ENCODE measurements around the gene OR13C5. TPM values are rescaled to one million over a fixed set of nuclear protein-coding genes. Genes with fewer than 3 reads are reported as not detected.
"Not testable (repeated sequence)": the region's sequence is repeated elsewhere in the genome, so short reads cannot be mapped to it uniquely, and the experiment has no call there.

Gene OR13C5, protein sequence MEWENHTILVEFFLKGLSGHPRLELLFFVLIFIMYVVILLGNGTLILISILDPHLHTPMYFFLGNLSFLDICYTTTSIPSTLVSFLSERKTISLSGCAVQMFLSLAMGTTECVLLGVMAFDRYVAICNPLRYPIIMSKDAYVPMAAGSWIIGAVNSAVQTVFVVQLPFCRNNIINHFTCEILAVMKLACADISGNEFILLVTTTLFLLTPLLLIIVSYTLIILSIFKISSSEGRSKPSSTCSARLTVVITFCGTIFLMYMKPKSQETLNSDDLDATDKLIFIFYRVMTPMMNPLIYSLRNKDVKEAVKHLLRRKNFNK
- not detected for total RNA-seq

DNA sequence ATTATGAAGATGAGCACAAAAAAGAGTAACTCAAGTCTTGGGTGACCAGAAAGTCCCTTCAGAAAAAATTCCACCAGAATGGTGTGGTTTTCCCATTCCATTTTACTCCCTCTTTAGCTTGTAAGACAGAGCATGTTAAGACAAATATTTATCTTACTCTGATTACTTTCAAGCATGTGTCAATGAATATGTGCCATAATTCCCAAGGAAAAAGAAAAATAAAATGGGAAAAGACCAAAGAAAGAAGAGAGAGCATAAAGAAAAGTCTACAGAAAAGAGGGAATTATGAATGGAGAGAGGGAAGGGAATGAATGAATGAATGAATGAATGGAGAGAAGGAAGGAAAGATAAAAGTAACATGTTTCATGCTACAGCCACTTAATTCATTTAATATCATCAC, at the start of gene OR13C5:
TSS of gene OR13C5 (minus strand) at position 101 of the 400 bp plus-strand sequence. CDS start at position 101, 0 bp downstream.
- DNase-seq = not testable (repeated sequence)

DNA sequence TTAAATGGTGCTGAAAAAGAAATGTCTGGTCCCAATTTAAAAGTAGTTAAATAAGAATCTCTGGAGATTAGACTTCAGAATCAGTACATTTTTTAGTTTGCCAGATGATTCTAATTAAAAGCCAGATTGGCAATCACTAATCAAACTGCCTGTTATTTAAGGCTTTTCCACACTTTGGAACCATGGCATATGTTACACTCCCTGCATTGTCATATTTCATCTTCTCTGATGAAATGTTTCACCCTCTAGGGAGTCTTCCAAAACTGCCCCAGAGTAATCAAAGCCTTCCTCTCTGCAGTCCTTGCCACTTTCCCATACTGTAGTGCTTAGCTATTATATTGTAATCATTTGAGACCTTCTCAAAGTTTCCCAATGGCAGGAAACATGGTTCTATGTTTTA, 36.2 kb upstream of the OR13C5 start:
- no peak for DNase-seq

DNA sequence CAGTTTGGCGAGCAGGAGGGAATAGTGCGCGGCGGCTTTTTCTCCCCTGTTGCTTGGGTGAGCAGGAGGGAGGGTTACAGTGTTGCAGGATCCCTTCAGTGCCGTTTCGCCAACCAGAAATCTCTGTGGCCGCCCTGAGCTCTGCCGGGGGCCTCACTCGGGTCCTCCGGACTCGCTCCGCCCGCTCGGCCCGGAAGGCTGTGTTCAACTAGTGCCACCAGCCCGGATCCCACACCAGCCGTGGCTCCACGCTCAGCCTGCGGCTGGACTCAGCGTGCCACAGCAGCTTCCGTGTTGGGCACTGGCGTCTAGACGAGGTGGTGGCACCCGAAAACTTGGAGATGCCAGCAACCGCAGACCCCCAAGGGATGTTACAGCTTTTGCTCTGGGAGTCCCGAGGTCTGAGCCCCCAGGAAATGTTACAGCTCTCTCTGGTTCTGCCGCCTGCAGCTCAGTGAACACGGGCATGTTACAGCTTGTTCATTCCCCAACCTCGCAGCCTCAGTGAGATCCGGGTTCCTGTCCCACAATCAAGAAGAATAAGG, 34.8 kb upstream of the OR13C5 start:
- no peak for DNase-seq

DNA sequence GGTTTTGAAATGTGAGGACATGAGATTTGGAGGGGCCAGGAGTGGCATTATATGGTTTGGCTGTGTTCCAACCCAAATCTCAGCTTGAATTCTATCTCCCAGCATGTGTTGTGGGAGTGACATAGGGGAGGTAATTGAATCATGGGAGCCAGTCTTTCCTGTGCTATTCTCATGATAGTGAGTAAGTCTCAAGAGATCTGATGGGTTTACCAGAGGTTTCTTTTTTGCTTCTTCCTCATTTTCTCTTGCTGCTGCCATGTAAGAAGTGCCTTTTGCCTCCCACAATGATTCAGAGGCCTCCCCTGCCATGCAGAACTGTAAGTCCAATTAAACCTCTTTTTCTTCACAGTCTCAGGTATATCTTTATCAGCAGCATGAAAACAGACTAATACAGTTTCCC, 26.8 kb upstream of the OR13C5 start:
- DNase-seq = not testable (repeated sequence)

DNA sequence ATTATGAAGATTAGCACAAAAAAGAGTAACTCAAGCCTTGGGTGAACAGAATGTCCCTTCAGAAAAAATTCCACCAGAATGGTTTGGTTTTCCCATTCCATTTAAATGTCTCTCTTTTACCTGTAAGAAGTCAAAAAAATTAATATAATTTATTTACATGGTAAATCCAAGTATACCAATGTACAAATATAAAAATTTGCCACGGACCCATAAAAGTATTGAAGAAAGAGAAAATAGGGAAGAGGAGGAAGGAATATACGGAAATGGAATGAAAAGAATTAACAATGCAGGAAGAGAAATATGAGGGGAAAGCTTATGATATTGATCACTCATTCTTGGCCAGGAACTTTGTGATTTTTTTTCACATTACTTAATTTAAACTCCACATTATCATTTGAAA, 18.9 kb upstream of the OR13C5 start, which contains the start of gene OR13C9:
TSS of gene OR13C9 (minus strand) at position 101 of the 400 bp plus-strand sequence. CDS start at position 101, 0 bp downstream.
- DNase-seq = no peak

DNA sequence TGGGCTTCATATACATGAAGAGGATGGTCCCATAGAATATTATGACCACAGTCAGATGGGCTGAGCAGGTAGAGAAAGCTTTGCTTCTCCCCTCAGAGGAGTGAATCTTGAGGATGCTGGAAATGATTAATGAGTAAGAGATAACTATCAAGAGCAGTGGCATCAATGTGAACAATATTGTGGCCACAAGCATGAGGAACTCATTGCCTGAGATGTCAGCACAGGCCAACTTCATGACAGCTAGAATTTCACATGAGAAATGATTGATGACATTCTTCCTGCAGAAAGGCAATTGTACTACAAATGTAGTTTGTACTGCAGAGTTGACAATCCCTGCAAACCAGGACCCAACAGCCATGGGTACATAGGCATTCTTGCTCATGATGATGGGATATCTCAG, 18.2 kb upstream of the OR13C5 start:
- no peak for DNase-seq

DNA sequence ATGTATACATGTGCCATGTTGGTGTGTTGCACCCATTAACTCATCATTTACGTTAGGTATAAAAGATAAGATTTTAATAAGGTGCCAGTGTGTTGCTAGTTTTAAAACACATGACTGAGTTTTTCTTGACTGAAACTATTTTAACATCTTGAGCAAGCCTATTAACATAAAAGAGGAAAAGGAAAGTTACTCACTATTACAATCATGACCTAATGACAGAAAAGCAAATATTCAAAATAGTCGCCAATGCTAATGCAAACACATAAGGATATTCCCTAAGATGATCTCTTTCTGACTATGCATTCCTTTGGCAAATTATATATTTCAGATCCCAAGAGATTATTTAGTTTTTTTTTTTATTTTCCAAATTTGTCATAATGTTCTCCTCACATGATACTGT, 12.0 kb upstream of the OR13C5 start:
- DNase-seq = no peak

DNA sequence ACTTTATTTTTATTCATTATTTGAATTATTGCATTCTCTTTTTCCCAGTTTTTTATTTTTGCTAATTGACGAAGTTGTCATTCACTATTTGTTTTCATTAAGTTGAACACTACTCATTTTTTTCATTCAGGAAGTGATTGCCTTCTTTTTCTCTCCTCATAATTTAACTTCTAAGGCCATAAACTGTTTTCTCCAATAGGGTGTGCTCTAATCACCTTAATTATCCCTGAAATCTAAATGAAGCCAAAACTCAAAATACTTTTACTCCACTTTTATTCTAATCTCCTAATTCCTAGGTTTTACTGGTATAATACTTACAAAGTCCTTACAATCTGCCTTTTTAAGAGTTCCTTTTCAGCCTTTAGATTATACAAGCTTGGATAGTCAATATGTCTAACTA, 9.1 kb upstream of the OR13C5 start:
- no peak for DNase-seq

DNA sequence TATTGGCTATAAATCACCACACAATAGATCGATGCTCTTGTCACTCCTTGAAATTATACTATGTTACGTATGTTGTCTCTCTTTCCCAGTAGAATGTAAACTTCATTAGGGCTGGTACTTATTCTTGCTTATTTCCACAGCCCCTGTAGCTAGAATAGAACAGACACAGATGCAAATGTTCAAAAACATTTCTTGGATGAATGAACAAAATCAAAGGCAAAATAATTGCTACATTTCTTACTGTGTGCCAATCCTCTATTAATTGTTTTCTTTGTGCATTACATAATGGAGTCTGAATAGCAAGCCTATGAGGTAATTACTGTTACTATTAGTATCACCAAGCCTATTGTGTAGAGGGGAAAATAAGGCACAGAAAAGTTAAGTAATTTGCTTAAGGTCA, 6.9 kb upstream of the OR13C5 start:
- no peak for DNase-seq

DNA sequence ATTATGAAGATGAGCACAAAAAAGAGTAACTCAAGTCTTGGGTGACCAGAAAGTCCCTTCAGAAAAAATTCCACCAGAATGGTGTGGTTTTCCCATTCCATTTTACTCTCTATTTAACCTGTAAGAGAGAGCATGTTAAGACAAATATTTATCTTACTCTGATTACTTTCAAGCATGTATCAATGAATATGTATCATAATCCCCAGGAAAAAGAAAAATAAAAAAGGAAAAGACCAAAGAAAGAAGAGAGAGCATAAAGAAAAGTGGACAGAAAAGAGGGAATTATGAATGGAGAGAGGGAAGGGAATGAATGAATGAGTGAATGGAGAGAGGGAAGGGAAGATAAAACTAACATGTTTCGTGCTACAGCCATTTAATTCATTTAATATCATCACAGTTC, 6.3 kb upstream of the OR13C5 start, which contains the start of gene OR13C2:
TSS of gene OR13C2 (minus strand) at position 101 of the 400 bp plus-strand sequence. CDS start at position 101, 0 bp downstream.
- not testable (repeated sequence) for DNase-seq

DNA sequence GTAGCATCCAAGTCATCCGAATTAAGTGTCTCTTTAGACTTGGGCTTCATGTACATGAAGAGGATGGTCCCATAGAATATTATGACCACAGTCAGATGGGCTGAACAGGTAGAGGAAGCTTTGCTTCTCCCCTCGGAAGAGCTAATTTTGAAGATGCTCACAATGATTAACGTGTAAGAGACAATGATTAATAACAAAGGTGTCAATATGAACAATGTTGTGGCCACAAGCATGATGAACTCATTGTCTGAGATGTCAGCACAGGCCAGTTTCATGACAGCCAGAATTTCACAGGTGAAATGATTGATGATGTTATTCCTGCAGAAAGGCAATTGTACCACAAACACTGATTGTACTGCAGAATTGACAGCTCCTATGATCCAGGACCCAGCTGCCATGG, 5.6 kb upstream of the OR13C5 start:
- no peak for DNase-seq

DNA sequence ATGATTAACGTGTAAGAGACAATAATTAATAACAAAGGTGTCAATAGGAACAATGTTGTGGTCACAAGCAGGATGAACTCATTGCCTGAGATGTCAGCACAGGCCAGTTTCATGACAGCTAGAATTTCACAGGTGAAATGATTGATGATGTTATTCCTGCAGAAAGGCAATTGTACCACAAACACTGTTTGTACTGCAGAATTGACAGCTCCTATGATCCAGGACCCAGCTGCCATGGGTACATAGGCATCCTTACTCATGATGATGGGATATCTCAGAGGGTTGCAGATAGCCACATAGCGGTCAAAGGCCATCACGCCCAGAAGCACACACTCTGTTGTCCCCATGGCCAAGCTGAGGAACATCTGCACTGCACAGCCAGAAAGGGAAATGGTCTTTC, 464 bp downstream of the OR13C5 start:
- DNase-seq = not testable (repeated sequence)

DNA sequence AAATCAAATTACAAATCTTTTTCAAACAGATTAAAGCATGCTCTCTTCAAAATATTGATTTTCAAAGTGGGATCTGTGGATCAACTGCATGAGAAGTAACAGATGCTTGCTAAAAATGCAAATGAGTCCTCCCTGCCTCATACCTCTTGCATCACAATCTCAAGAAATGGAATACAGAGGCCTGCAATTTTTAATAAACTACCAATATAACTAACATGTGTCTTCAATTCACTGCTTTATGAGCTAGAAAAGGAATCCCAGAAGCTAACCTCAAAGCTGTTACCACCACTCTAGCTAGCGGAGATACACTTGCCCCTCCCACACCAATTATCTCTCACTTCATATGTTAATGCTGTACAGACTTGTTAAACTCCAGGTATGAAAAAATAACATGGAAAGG, 9.6 kb downstream of the OR13C5 start:
- DNase-seq = no peak

DNA sequence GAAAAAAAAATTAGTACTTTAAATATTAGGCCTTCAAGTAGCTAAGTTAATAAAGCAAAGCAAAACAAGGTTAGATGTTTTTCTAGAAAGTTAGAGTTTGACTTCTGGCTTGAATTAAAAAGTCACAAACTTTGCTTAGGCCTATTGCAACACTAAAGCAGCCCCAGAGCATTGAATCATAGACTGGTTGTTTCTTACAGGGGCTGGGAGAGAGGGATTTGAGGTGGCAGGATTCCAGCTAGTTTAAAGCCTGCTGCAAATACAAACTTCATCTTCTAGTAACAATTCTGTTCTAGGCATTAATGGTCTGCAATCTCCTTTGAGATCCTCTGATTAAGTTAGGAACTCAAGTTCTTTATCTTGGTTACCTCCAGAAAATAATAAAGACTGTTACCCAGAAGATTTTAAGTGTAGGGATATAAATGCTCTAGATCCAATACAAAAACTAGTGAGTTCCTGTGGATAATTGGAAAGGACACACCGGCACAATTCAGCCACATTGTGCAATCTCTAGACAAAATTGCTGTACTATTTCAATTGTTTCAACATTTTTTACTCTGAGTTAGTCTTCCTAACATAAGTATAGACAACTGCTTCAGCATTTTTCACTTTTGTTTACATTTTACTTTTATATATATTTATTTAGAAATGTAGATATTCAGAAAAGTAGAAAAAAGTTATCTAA, 12.6 kb downstream of the OR13C5 start:
- peak; percentile 51 for DNase-seq

DNA sequence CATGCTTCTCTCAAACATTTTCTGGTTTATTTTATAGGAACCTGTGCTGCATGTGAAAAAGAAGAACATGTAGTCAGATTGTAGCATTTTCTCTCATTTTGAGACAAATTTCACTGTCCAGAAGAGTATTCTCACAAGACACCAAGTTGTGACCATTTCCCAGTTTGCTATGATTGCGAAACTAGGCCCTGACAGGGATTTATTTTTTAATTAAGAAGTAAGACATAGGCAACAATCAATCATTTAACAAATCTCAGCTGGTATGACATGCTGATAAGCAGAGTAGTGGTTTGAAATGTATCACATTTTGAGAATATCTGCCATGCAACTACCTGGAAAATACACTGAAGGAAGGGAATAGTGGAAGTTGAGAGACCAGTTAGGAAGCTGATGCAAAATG, 18.7 kb downstream of the OR13C5 start:
- no peak for DNase-seq

DNA sequence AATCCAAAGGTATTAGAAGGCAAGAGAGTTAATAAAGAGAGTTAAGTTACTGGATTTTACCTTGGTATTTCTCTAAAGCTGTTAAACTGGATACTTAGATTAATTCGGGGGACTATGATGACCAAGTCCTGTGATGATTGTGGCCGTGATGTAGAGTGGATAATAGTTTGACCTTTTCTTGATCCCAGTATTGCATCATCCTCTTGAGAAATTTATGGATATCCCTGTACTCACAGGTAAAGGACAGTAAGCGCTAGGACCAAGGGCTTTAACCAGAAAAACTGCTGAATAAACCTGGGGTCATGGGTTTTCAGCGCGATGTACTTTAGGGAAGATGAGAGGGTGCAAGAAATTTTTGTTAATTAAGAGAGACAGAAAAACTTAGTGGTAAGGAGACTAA, 21.9 kb downstream of the OR13C5 start:
- DNase-seq = no peak

DNA sequence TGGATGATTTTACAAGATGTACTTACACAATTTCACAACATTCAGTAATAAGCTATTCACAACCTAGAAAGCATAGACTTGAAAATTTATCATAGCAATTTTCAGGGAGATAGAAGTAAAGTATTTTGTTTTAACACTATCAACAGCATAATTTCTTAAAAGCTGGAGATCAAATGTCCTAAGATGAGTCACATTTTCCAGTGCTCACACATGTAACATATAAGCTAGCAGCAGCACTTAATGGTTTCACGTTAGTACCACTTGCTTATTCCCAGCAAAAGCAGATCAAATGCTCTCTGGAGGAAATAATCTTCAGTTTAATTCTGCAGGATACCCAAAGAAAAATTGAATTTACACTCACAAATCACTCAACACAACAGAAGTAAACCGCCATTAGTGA, 23.8 kb downstream of the OR13C5 start:
- DNase-seq = no peak

DNA sequence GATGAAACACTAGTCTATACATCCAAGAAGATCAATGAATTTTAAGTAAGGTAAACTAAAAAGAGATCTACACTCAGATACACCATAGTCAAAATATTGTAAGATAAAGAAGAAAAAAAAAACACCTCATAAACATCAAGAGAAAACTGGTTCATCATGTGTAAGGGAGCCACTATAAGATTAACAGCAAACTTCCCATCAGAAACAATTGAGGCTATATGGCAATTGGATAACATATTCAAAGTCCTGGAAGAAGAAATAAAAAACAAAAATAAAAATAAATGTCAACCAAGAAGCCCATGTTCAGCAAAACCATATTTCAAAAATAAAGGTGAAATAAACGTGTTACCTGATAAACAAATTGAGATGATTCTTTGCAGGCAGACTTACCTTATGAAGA, 26.6 kb downstream of the OR13C5 start:
- no peak for DNase-seq

DNA sequence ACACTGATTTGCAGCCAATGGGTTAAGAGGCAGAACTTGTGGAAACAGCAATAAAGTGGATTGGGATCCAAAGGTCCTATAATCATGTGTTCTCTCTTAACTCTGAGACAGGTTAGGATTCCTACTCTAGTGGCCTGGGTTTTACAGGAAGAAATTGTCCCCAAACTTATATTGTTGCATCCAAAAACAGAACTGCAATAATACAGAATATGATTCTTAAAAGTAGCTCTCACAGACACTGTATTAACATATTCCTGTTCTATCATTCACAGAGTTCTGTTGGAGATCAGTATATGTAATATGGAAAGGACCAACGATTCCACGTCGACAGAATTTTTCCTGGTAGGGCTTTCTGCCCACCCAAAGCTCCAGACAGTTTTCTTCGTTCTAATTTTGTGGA, 30.3 kb downstream of the OR13C5 start, which contains the start of gene OR13C8:
TSS of gene OR13C8 (plus strand) at position 301 of the 400 bp plus-strand sequence. CDS start at position 301, 0 bp downstream.
- no peak for DNase-seq

DNA sequence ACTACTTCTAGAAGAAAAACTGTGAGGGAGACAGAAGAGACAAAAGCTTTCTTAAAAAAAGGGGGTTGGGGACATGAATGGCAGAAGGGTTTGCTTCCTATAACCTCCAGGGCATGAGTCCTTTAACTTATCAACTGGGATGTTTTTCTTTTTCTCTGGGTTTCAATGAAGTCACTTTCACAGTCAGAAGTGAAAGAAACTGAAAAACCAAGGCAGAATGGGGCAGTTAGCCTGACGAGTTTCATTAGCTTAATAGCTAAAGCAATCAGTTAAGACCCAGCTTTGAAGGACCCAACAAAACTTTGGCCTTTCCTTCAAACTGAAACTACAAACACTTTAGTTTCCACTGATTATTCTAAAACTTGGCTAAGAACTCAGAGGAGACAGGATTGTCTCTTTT, 34.9 kb downstream of the OR13C5 start:
- no peak for DNase-seq

DNA sequence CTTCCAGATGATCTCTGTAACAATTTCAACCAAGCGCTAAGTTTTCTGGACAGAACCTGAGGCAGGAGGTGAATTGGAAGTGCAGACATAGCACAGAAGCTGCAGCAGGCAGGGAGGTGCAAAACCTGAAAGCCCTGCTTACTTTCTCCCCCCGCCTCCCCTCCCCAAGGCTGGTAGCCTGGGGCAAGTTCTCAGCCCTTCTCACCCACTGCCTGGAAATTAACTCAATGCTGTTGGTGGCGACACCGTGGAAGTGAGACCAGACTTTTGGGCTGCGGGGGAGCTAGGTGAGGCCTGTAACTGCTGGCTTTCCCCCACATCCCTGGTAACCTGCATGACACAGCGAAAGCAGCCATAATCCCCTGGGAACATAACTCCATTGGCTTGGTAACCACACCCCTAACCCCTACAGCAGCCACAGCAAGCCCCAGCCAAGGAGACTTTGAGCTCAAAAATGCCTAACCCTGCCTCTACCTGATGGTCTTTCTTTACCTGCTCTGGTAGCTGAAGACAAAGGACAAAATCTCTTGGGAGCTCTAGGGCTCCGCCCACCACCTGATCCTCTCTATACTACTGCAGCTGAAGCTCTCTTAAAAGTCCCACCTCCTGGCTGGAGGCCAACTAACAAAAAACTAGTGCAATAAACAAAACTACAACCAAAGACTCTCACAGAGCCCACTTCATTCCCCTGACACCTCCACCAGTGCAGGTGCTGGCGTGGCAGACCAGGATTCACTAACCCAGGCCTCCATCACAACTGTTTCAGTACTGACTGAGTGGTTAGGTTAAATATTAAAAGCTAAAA, 42.2 kb downstream of the OR13C5 start:
- no peak for DNase-seq

DNA sequence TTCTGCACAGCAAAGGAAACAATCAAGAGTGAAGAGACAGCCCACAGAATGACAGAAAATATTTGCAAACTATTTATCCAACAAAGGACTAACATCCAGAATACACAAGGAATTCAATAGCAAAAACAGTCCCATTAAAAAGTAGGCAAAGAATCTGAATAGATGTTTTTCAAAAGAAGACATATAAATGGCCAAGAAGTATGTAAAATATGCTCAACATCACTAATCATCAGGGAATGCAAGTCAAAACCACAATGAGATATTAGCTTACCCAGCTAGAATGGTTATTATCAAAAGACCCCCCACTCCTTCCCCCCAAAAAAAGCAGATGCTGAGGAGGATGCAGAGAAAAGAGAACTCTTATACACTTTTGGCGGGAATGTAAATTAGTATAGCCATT, 43.7 kb downstream of the OR13C5 start:
- no peak for DNase-seq

Data from tongue (tissue), 2 donors.